Measurements from ENCODE around the gene KCNH8.

- TF ChIP-seq REST (IDR thresholded peaks at IDR 0.05; ENCODE audit: low read depth) (no peak), CTCF (IDR thresholded peaks at IDR 0.05 in 2 of 3, conservative IDR thresholded peaks at IDR 0.05 in 1 of 3; ENCODE audit: borderline replicate concordance in 1 of 3, insufficient read depth in 1 of 3, low read depth in 2 of 3, low read length in 2 of 3) (no peak), POLR2AphosphoS5 (IDR thresholded peaks at IDR 0.05; ENCODE audit: low read depth, low read length) (no peak), POLR2A (IDR thresholded peaks at IDR 0.05; ENCODE audit: borderline replicate concordance, extremely low read depth, insufficient read depth, insufficient read length) (no peak), TCF7L2 (IDR thresholded peaks at IDR 0.05; ENCODE audit: borderline replicate concordance, extremely low read depth, insufficient read depth, insufficient read length) (no peak), EZH2 (IDR thresholded peaks at IDR 0.05) (no peak), ELF1 (IDR thresholded peaks at IDR 0.05; ENCODE audit: borderline replicate concordance, low read depth) (no peak), EGR1 (IDR thresholded peaks at IDR 0.05; ENCODE audit: low read depth) (no peak), SP1 (IDR thresholded peaks at IDR 0.05; ENCODE audit: low read depth) (no peak), MAX (IDR thresholded peaks at IDR 0.05) (no peak)
These were observed 399.6 kb downstream of the KCNH8 start for GRCh38 chr3:19547665-19548464.

Measured in HCT116 (cell line).